ENCODE measurements around the gene CKAP2L.

The CKAP2L gene

DNA sequence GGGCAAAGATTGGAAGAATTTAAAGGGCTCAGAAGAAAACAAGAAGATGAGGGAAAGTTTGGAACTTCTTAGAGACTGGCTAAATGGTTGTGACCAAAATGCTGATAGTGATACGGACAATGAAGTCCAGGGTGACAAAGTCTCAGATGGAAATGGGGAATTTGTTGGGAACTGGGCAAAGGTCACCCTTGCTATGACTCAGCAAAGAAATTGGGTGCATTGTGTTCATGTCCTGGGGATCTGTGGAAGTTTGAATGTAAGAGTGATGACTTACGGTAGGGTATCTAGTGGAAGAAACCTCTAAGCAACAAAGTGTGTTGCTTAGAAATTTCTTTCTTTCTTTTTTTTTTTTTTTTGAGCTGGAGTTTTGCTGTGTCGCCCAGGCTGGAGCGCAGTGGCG, 25.9 kb upstream of the CKAP2L start:
- TF ChIP-seq, protein P1, sequence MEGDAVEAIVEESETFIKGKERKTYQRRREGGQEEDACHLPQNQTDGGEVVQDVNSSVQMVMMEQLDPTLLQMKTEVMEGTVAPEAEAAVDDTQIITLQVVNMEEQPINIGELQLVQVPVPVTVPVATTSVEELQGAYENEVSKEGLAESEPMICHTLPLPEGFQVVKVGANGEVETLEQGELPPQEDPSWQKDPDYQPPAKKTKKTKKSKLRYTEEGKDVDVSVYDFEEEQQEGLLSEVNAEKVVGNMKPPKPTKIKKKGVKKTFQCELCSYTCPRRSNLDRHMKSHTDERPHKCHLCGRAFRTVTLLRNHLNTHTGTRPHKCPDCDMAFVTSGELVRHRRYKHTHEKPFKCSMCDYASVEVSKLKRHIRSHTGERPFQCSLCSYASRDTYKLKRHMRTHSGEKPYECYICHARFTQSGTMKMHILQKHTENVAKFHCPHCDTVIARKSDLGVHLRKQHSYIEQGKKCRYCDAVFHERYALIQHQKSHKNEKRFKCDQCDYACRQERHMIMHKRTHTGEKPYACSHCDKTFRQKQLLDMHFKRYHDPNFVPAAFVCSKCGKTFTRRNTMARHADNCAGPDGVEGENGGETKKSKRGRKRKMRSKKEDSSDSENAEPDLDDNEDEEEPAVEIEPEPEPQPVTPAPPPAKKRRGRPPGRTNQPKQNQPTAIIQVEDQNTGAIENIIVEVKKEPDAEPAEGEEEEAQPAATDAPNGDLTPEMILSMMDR (conservative IDR thresholded peaks at IDR 0.05; ENCODE audit: low read depth, low read length) = no peak
- no peak overlapping the region for H3K4me3 ChIP-seq (ENCODE audit: low read length)
- no peak for DNase-seq (ENCODE audit: low read depth)

DNA sequence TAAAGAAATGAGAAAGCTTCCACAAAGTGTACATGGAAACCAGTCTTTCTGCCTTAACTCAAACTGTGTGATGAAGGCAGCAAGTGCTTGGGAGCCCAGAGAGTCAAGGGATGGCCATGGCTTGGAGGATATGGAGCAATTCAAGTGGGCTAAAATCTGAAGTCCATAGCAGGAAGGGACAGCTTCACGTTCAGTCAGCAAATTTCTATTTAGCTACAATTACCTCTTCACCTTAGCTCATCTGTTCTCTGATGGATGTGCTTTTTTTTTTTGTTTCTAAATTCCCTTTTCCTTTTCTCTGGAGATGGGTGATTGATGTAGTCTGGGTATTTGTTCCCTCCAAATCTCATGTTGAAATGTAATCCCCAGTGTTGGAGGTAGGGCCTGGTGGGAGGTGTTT, 24.8 kb upstream of the CKAP2L start:
- DNase-seq (ENCODE audit: low read depth) = no peak
- TF ChIP-seq, protein P1 (conservative IDR thresholded peaks at IDR 0.05; ENCODE audit: low read depth, low read length) = no peak
- no peak overlapping the region for H3K4me3 ChIP-seq (ENCODE audit: low read length)

DNA sequence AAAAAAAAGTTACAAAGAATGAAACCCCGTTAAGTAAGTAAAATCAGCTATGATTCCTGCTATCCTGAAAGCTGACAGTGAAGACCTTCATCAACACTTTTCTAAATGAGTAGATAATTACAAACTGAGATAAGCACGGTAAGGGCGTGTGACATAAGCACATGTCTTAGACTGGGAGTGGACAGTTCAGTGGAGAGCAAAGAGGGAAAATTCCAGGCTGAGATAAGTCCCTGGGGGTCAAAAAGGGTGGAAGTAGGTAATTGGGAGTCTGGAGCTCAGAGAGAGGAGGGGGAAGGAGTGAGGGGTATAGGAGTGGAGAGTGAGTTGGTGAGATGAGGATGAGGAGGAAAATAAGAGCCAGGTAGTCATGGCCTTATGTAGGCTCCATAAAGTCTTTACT, 24.2 kb upstream of the CKAP2L start:
- no peak for DNase-seq (ENCODE audit: low read depth)
- no peak overlapping the region for H3K4me3 ChIP-seq (ENCODE audit: low read length)
- TF ChIP-seq, protein P1 (conservative IDR thresholded peaks at IDR 0.05; ENCODE audit: low read depth, low read length) = no peak

DNA sequence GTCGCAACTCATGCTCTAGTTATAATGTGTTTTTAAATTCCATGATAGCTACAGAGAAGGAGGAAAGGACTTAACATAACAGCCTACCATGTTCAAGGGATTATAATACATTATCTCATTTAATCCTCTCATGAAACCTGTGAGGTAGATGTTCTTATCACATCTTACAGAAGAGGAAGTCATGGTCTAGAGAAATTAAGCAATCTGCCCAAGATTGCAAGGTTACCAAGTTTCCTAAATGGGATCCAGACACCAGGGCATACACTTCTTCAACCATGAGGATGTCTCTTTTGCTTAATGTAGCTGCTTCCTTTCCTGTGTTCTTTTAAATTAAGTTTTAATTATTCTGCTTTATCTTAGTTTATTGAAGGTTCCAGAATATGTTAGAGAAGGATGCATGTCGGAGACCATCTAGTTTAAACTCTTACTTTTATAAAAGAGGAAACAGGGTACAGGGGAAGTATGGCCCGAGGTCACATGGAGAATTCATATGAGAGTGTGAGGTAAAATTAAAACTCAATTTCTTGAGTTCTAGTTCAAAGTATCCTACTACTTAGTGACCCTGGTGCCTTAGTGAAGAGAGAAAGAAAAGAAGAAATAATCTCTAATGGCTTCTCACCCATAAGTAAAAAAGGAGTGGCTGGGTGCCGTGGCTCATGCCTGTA, 23.5 kb upstream of the CKAP2L start:
- DNase-seq (ENCODE audit: low read depth) = no peak
- no peak overlapping the region for H3K4me3 ChIP-seq (ENCODE audit: low read length)
- TF ChIP-seq, protein P1 (conservative IDR thresholded peaks at IDR 0.05; ENCODE audit: low read depth, low read length) = no peak

DNA sequence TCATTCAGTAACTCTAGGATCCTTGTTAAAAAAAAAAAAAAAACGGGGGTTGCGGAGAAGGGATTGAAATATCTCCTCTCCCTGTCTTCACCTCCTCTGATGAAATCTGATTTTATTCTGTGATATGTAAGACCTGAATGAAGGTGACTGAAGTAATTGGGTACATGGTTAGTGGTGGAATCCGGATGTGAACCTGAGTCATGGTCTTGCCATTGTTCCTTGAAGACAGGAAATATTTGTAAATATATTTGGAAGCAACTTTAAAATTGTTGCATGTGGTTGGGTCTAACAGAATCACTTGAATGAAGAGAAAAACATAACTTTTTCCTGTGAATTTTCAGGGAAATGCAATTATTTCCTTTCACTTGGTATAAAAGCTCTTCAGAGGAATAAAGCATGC, 22.9 kb upstream of the CKAP2L start:
- no peak overlapping the region for H3K4me3 ChIP-seq (ENCODE audit: low read length)
- no peak for DNase-seq (ENCODE audit: low read depth)
- TF ChIP-seq, protein P1 (conservative IDR thresholded peaks at IDR 0.05; ENCODE audit: low read depth, low read length) = no peak

DNA sequence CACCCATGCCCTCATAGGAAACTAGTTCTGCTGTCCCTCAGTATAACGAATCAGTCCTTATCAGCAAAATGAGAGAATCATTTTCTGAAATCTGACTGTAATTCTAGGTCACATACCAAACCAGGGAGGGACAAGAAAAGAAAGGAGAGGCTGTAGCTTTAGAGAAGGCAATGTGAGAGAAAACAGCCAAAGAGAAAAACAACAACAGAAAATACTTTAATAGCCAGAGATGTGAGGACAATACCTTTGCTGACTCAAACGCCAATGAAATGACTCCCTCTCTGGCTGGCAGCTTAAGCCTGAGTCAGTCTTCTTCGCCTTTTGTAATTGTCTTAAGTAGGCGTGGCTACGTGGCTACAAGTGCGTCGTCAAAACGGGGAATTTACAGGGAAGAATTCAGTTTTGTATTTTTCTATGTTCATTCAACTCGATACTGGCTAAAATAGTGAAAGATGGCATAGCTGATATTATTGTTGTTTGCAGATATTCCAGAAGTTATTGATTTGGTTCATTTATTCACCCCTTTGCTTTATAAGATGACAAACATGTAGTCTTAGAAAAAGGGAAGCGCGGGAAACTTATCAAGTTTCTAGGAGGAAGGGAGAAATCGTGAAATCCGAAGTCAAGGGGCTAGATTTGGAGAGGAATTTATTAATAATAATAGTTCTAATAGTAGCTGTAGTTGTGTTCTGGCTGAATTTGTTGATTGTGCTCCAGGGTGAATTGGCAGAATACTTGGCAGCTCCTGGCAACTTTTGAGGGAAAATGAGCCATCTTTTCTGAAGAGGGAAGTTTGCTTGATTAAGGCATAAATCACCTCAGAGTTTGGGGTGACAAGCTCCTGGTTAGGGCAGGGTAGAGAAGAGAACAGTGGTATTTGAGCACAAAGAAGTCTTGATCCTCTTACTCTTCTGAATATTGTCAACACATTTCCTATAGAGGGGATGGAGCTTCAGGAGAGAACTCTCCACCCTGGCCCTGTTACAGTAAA, 20.1 kb upstream of the CKAP2L start, which contains the start of gene IL1A:
Gene IL1A (minus strand): TSS at position 295 of the 991 bp plus-strand sequence. CDS start 723 bp downstream, outside the sequence.
- DNase-seq (ENCODE audit: low read depth) = peak; percentile 43
- H3K4me3 ChIP-seq (ENCODE audit: low read length) = peak within 1 kb of the TSS; percentile 24
- TF ChIP-seq, protein P1 (conservative IDR thresholded peaks at IDR 0.05; ENCODE audit: low read depth, low read length) = no peak

Measured in retinal pigment epithelial cell (primary cell).